Spleen (tissue), 11 donors: ENCODE data around the gene RYR1. TPM values are rescaled to one million over a fixed set of nuclear protein-coding genes. Genes with fewer than 3 reads are reported as not detected.

Source experiments
- DNase-seq: peaks from one replicate; pipeline ENCODE4 v3.0.0-alpha.2; 2020
- H3K27ac ChIP-seq, 8 donors: fragments of 200-600 bp; sonication (generic) in 7 of 8; 1 replicate in 4 of 8; 2 replicates in 4 of 8; pipeline versions ENCODE4 v1.5.0 to v1.8.0; 2016 to 2021; ENCODE audit warnings: inconsistent platforms in 4 of 8, mild to moderate bottlenecking in 4 of 8, moderate library complexity in 1 of 8
- H3K27me3 ChIP-seq, 7 donors: fragments of 200-600 bp; sonication (generic) in 6 of 7; replicated peaks in 1 of 7; 1 replicate in 4 of 7; 2 replicates in 3 of 7; pipeline versions ENCODE4 v1.5.0 to v1.8.0; 2016 to 2021; ENCODE audit warnings: inconsistent platforms in 3 of 7, mild to moderate bottlenecking in 1 of 7
- H3K36me3 ChIP-seq, 6 donors: fragments of 200-600 bp; sonication (generic) in 5 of 6; 1 replicate in 4 of 6; 2 replicates in 2 of 6; pipeline versions ENCODE4 v1.5.0 to v1.8.0; 2016 to 2021; ENCODE audit warnings: inconsistent platforms in 2 of 6
- H3K4me1 ChIP-seq, 6 donors: fragments of 200-600 bp; sonication (generic) in 5 of 6; 1 replicate in 3 of 6; 2 replicates in 3 of 6; pipeline versions ENCODE4 v1.5.0 to v1.8.0; 2016 to 2021; ENCODE audit warnings: inconsistent platforms in 3 of 6
- H3K4me3 ChIP-seq, 8 donors: fragments of 200-600 bp; sonication (generic) in 7 of 8; 1 replicate in 4 of 8; 2 replicates in 4 of 8; pipeline versions ENCODE4 v1.5.0 to v1.8.0; 2016 to 2021; ENCODE audit warnings: inconsistent platforms in 4 of 8, mild to moderate bottlenecking in 4 of 8, moderate library complexity in 2 of 8
- H3K9me3 ChIP-seq, 8 donors: fragments of 200-600 bp; sonication (generic) in 7 of 8; 1 replicate in 4 of 8; 2 replicates in 4 of 8; pipeline versions ENCODE4 v1.5.0 to v1.8.0; 2016 to 2021; ENCODE audit warnings: inconsistent platforms in 4 of 8
- POLR2A ChIP-seq, 3 donors: fragments of 450-650 bp; IDR thresholded peaks; one replicate each; pipeline ENCODE4 v1.5.1; 2017; ENCODE audit warnings: antibody characterized with exemption in 3 of 3, mild to moderate bottlenecking in 1 of 3
- POLR2AphosphoS5 ChIP-seq, 3 donors: sonication (generic); formaldehyde crosslinking; IDR thresholded peaks; one replicate each; pipeline ENCODE4 v1.5.1; 2017; ENCODE audit warnings: antibody characterized with exemption in 3 of 3
- WGBS, 5 donors: extraction: QIAGEN DNeasy Blood & Tissue Kit in 3 of 5; methylation state at CpG; one replicate each; pipeline versions ENCODE4 v1.1.5 to v1.1.7; 2013 to 2018; 5-methylcytosine and 5-hydroxymethylcytosine counted together
- intact Hi-C: fragments of 100-400 bp; cut with DNase I; formaldehyde crosslinking; loops from one replicate; pipeline ENCODE4 v1.15.0; 2023; ENCODE audit warnings: low total_unique reads
- polyA plus RNA-seq, 3 donors: library from polyadenylated mRNA; stranded (reverse); fragments of 200-250 nt; gene quantifications; one replicate each; pipeline ENCODE4 v1.2.1, GENCODE V29; 2013
- total RNA-seq, 7 donors: library from RNA; depleted of rRNA in 3 of 7; stranded (reverse); fragments of >200 nt in 3 of 7; fragmentation: NEBNext Ultra II Directional in 4 of 7; extraction: Animal tissue kit (Norgen Biotek cat#: 25700) in 4 of 7; gene quantifications; one replicate each; pipeline versions ENCODE4 v1.1.0 to v1.2.1, GENCODE V29; 2016 to 2021
- TF ChIP-seq, protein P1 (sequence below), 11 experiments: fragments of 200-600 bp in 7 of 11; fragments of 450-650 bp in 4 of 11; sonication (generic) in 4 of 11; IDR thresholded peaks in 8 of 11; conservative IDR thresholded peaks in 3 of 11; 1 replicate in 7 of 11; 2 replicates in 4 of 11; pipeline versions ENCODE4 v1.4.0 to v1.8.0; 2016 to 2021; ENCODE audit warnings: antibody characterized with exemption in 11 of 11, inconsistent platforms in 4 of 11, mild to moderate bottlenecking in 1 of 11
- donor health status: healthy with polysubstance abuse.
- donor health status: DM: no; HTN: no; CAD: no; lungs with moderate emphysema.
- donor health status: DM: no; HTN: no; CAD: no.
- donor health status: Bipolar disorder and iron deficiency.
- donor health status: healthy.
- donor health status: DM: no; HTN: no; CAD: no.
- donor health status: DM: yes; HTN: yes; CAD: no.

Gene RYR1
- total and polyA plus RNA-seq, 10 donors: 0.32 to 3.2 (median 1.3) TPM

DNA sequence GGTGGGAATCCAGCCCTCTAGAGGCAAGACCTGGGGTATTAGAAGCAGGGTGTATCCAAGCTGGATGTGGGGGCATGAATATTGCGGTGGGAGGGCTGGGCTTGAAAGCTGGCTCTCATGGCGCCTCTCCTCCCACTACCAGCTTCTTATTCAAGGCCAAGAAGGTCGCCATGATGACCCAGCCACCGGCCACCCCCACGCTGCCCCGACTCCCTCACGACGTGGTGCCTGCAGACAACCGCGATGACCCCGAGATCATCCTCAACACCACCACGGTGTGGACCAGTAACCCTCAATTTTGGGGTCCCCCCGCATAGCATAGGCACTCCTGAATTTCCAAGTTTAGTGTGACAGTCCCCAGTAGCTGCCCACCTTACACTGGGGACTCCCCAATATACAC lies 41.7 kb downstream of the RYR1 start:
- no peaks in the 10 kb centered on the region for H3K4me1 ChIP-seq
- no peak overlapping the region for H3K27ac ChIP-seq
- H3K36me3 ChIP-seq: no peaks in the 10 kb centered on the region
- intact Hi-C loops: no loop called here
- H3K9me3 ChIP-seq: no peaks in the 10 kb centered on the region
- no peak for DNase-seq
- H3K4me3 ChIP-seq: no peak overlapping the region
- H3K27me3 ChIP-seq: peaks cover 0 to 37% (median 0%) of the 10 kb centered on the region in 7 donors
- 88 to 96% (median 92%) methylated on average over 13 of the region's 13 CpGs for WGBS, 5 donors
- TF ChIP-seq POLR2AphosphoS5 (IDR thresholded peaks at IDR 0.05): no peak
- TF ChIP-seq, protein P1, sequence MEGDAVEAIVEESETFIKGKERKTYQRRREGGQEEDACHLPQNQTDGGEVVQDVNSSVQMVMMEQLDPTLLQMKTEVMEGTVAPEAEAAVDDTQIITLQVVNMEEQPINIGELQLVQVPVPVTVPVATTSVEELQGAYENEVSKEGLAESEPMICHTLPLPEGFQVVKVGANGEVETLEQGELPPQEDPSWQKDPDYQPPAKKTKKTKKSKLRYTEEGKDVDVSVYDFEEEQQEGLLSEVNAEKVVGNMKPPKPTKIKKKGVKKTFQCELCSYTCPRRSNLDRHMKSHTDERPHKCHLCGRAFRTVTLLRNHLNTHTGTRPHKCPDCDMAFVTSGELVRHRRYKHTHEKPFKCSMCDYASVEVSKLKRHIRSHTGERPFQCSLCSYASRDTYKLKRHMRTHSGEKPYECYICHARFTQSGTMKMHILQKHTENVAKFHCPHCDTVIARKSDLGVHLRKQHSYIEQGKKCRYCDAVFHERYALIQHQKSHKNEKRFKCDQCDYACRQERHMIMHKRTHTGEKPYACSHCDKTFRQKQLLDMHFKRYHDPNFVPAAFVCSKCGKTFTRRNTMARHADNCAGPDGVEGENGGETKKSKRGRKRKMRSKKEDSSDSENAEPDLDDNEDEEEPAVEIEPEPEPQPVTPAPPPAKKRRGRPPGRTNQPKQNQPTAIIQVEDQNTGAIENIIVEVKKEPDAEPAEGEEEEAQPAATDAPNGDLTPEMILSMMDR (IDR thresholded peaks at IDR 0.05 in 8 of 11, conservative IDR thresholded peaks at IDR 0.05 in 3 of 11): no peak
- no peak for TF ChIP-seq POLR2A (IDR thresholded peaks at IDR 0.05)

DNA sequence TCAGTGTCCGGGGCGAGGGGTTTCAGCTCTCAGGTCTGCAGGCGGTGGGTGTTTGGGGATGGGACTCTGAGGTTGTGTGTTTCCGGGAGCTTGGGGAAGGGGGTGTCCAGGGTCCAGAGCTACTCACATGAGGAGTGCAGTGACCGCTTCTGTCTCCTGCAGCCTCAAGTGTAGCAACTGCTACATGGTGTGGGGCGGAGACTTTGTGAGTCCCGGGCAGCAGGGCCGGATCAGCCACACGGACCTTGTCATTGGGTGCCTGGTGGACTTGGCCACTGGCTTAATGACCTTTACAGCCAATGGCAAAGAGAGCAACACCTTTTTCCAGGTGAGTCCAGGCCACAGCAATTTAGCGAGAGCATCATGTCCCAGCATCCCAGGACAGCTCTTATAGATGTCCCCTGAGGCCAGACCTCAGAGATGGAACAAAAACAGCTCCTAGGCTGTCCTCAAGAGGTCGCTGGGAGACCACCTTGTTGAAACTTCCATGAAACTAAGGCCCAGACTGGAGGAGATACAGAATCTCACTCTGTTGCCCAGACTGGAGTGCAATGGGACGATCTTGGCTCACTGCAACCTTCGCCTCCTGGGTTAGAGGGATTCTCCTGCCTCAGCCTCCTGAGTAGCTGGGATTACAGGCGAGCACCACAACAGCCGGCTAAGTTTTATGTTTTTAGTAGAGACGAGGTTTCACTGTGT lies 44.9 kb downstream of the RYR1 start:
- DNase-seq: no peak

DNA sequence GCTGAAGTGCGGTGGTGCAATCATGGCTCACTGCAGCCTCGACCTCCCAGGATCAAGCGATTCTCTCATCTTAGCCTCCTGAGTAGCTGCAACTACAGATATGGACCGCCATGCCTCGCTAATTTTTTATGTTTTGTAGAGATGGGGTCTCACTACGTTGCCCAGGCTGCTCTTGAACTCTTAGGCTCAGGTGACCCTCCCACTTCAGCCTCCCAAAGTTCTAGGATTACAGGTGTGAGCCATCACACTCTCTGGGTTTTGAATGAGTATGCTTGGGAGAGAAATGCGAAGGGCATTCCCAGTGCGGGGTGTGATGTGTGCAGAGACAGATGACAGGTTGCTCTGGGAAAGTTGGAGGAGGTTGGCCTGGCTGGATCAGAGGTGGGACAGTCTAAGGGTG lies 49.0 kb downstream of the RYR1 start:
- 81 to 90% (median 88%) methylated on average over 8 of the region's 8 CpGs for WGBS, 5 donors
- intact Hi-C loops: no loop called here
- H3K36me3 ChIP-seq: no peaks in the 10 kb centered on the region
- H3K4me1 ChIP-seq: no peaks in the 10 kb centered on the region
- H3K27ac ChIP-seq: no peak overlapping the region
- no peak for DNase-seq
- peaks cover 0 to 36% (median 0%) of the 10 kb centered on the region in 7 donors for H3K27me3 ChIP-seq
- TF ChIP-seq POLR2AphosphoS5 (IDR thresholded peaks at IDR 0.05) (no peak), POLR2A (IDR thresholded peaks at IDR 0.05) (no peak)
- TF ChIP-seq, protein P1 (IDR thresholded peaks at IDR 0.05 in 8 of 11, conservative IDR thresholded peaks at IDR 0.05 in 3 of 11): no peak
- no peaks in the 10 kb centered on the region for H3K9me3 ChIP-seq
- no peak overlapping the region for H3K4me3 ChIP-seq

More for the DNA sequence above, 44.9 kb downstream of the RYR1 start:
- Histone ChIP-seq H3K4me1 (no peaks in the 10 kb centered on the region), H3K36me3 (no peaks in the 10 kb centered on the region), H3K9me3 (no peaks in the 10 kb centered on the region), H3K27ac (no peak overlapping the region), H3K4me3 (no peak overlapping the region), H3K27me3 (peaks cover 0 to 37% (median 0%) of the 10 kb centered on the region in 7 donors)
- intact Hi-C loops: no loop called here
- 79 to 84% (median 82%) methylated on average over 15 to 16 of the region's 16 CpGs for WGBS, 5 donors
- no peak for TF ChIP-seq POLR2A (IDR thresholded peaks at IDR 0.05)
- TF ChIP-seq, protein P1 (IDR thresholded peaks at IDR 0.05 in 8 of 11, conservative IDR thresholded peaks at IDR 0.05 in 3 of 11): no peak
- no peak for TF ChIP-seq POLR2AphosphoS5 (IDR thresholded peaks at IDR 0.05)

DNA sequence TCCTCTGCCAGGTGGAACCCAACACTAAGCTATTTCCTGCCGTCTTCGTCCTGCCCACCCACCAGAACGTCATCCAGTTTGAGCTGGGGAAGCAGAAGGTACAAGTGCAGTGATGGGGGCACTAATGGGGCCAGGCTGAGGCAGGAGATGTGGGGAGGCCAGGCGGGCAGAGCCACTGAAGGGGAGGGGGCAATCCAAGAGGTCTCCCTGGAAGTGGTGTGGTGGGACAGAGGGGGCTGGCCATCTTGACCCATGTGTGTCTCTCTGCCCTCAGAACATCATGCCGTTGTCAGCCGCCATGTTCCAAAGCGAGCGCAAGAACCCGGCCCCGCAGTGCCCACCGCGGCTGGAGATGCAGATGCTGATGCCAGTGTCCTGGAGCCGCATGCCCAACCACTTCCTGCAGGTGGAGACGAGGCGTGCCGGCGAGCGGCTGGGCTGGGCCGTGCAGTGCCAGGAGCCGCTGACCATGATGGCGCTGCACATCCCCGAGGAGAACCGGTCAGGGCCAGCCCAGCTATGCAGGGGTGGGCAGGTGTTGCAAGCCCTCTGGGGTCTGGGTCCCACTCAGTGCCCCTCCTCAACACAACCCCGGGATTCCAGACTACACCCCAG lies 49.6 kb downstream of the RYR1 start:
- intact Hi-C loops: no loop called here
- no peak for DNase-seq
- Histone ChIP-seq H3K9me3 (no peaks in the 10 kb centered on the region), H3K27ac (no peak overlapping the region), H3K36me3 (no peaks in the 10 kb centered on the region), H3K27me3 (peaks cover 0 to 30% (median 0%) of the 10 kb centered on the region in 7 donors), H3K4me1 (no peaks in the 10 kb centered on the region), H3K4me3 (no peak overlapping the region)
- TF ChIP-seq POLR2AphosphoS5 (IDR thresholded peaks at IDR 0.05) (no peak), POLR2A (IDR thresholded peaks at IDR 0.05) (no peak)
- TF ChIP-seq, protein P1 (IDR thresholded peaks at IDR 0.05 in 8 of 11, conservative IDR thresholded peaks at IDR 0.05 in 3 of 11): no peak
- 85 to 94% (median 87%) methylated on average over 16 to 24 of the region's 24 CpGs for WGBS, 5 donors
